ENCODE results near the gene PDE5A. TPM values are rescaled to one million over a fixed set of nuclear protein-coding genes. Genes with fewer than 3 reads are reported as not detected.

The PDE5A gene
- total and polyA plus RNA-seq, 2 donors (not counting 3 experiments of a cell fraction or from before 2014, with no cell fraction given), result 0.73 to 2.3 TPM

GRCh38 chr4:119676101-119676500 lies 47.5 kb upstream of the PDE5A start:
- DNase-seq (ENCODE audit: low read depth, low spot score) (no peak), FAIRE-seq (no peak)
- Histone ChIP-seq H3K9me1 (replicated peaks; ENCODE audit: control insufficient read depth, extremely low read depth, insufficient read depth, low read length) (no peaks in the 10 kb centered on the region), H3K36me3 (ENCODE audit: control insufficient read depth in 2 of 2, extremely low read depth in 1 of 2, insufficient read depth in 2 of 2, low read length in 2 of 2) (no peaks in the 10 kb centered on the region), H4K20me1 (replicated peaks; ENCODE audit: control insufficient read depth, extremely low read depth, insufficient read depth, low read length) (no peaks in the 10 kb centered on the region), H3K79me2 (ENCODE audit: control insufficient read depth, insufficient read depth, low read length) (no peaks in the 10 kb centered on the region), H3K4me3 (replicated peaks in 1 of 3; ENCODE audit: insufficient read depth in 1 of 3, low read depth in 1 of 3, low read length in 3 of 3) (no peak overlapping the region), H3K27ac (ENCODE audit: insufficient read depth, low read depth, low read length) (no peak overlapping the region), H3K9me3 (replicated peaks; ENCODE audit: control insufficient read depth, insufficient read depth, low read length) (no peaks in the 10 kb centered on the region), H2AFZ (ENCODE audit: low read depth, low read length) (no peak overlapping the region), H3K4me2 (ENCODE audit: insufficient read depth, low read length) (no peak overlapping the region), H3K27me3 (ENCODE audit: control insufficient read depth in 2 of 2, insufficient read depth in 2 of 2, low read length in 2 of 2) (no peaks in the 10 kb centered on the region), H3K9ac (replicated peaks; ENCODE audit: extremely low read depth, insufficient read depth, low read length) (no peak overlapping the region), H3K4me1 (ENCODE audit: control insufficient read depth, extremely low read depth, insufficient read depth, low read length) (no peaks in the 10 kb centered on the region)
- no TSS peak for BruUV-seq (replicated peaks)
- dilution Hi-C loops (cut with MboI; ENCODE audit: extremely low pct_ligation_motif_present, low sequenced_read_pairs), result no loop called here
- no peak for TF ChIP-seq EZH2 (IDR thresholded peaks at IDR 0.05; ENCODE audit: borderline replicate concordance, low read depth, low read length, severe bottlenecking)
- no peak for TF ChIP-seq FOS (IDR thresholded peaks at IDR 0.05; ENCODE audit: borderline replicate concordance, insufficient read depth, low read length)
- POLR2A ChIA-PET, result no interaction called here
- CTCF ChIA-PET, result no interaction called here
- intact Hi-C loops (cut with micrococcal nuclease), result no loop called here

DNA sequence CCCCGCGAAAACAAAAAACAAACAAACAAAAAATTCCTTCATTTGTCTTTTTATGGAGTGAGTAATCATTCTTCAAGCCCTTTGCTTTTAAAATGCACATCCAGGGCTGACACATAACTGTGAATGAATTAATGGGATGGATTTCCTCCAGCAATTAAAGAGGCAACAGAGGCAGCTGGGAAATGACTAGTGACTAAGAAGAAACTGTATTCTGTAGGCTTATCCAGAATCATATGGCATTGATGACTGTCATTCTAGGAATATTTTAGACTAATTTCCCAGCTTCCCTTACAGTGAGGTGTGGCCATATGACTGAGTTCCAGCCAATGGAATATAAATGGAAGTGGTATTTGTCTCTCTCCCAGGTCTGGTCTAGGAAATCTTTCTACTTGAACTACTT lies 46.8 kb upstream of the PDE5A start:
- intact Hi-C loops (cut with micrococcal nuclease), result no loop called here
- Histone ChIP-seq H3K9ac (replicated peaks; ENCODE audit: extremely low read depth, insufficient read depth, low read length) (no peak overlapping the region), H3K4me2 (ENCODE audit: insufficient read depth, low read length) (no peak overlapping the region), H2AFZ (ENCODE audit: low read depth, low read length) (no peak overlapping the region), H3K36me3 (ENCODE audit: control insufficient read depth in 2 of 2, extremely low read depth in 1 of 2, insufficient read depth in 2 of 2, low read length in 2 of 2) (no peaks in the 10 kb centered on the region), H3K27me3 (ENCODE audit: control insufficient read depth in 2 of 2, insufficient read depth in 2 of 2, low read length in 2 of 2) (no peaks in the 10 kb centered on the region), H4K20me1 (replicated peaks; ENCODE audit: control insufficient read depth, extremely low read depth, insufficient read depth, low read length) (no peaks in the 10 kb centered on the region), H3K27ac (ENCODE audit: insufficient read depth, low read depth, low read length) (no peak overlapping the region), H3K4me3 (replicated peaks in 1 of 3; ENCODE audit: insufficient read depth in 1 of 3, low read depth in 1 of 3, low read length in 3 of 3) (no peak overlapping the region), H3K9me3 (replicated peaks; ENCODE audit: control insufficient read depth, insufficient read depth, low read length) (no peaks in the 10 kb centered on the region), H3K79me2 (ENCODE audit: control insufficient read depth, insufficient read depth, low read length) (no peaks in the 10 kb centered on the region), H3K9me1 (replicated peaks; ENCODE audit: control insufficient read depth, extremely low read depth, insufficient read depth, low read length) (no peaks in the 10 kb centered on the region), H3K4me1 (ENCODE audit: control insufficient read depth, extremely low read depth, insufficient read depth, low read length) (no peaks in the 10 kb centered on the region)
- TF ChIP-seq POLR2AphosphoS5 (IDR thresholded peaks at IDR 0.05; ENCODE audit: insufficient read depth, low read depth, low read length), result no peak
- TF ChIP-seq FOS (IDR thresholded peaks at IDR 0.05; ENCODE audit: borderline replicate concordance, insufficient read depth, low read length), result no peak
- no peak for TF ChIP-seq POLR2A (IDR thresholded peaks at IDR 0.05; ENCODE audit: low read depth, low read length)
- TF ChIP-seq MAX (IDR thresholded peaks at IDR 0.05; ENCODE audit: insufficient read depth, insufficient read length), result no peak
- no peak for TF ChIP-seq EZH2 (IDR thresholded peaks at IDR 0.05; ENCODE audit: borderline replicate concordance, low read depth, low read length, severe bottlenecking)
- no peak for TF ChIP-seq JUN (IDR thresholded peaks at IDR 0.05; ENCODE audit: borderline replicate concordance, insufficient read depth, insufficient read length, low read depth)
- TF ChIP-seq, protein P1, sequence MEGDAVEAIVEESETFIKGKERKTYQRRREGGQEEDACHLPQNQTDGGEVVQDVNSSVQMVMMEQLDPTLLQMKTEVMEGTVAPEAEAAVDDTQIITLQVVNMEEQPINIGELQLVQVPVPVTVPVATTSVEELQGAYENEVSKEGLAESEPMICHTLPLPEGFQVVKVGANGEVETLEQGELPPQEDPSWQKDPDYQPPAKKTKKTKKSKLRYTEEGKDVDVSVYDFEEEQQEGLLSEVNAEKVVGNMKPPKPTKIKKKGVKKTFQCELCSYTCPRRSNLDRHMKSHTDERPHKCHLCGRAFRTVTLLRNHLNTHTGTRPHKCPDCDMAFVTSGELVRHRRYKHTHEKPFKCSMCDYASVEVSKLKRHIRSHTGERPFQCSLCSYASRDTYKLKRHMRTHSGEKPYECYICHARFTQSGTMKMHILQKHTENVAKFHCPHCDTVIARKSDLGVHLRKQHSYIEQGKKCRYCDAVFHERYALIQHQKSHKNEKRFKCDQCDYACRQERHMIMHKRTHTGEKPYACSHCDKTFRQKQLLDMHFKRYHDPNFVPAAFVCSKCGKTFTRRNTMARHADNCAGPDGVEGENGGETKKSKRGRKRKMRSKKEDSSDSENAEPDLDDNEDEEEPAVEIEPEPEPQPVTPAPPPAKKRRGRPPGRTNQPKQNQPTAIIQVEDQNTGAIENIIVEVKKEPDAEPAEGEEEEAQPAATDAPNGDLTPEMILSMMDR (IDR thresholded peaks at IDR 0.05; ENCODE audit: extremely low read depth in 1 of 2, insufficient read depth in 1 of 2, low read depth in 1 of 2, low read length in 2 of 2), result no peak
- no peak for TF ChIP-seq GATA2 (IDR thresholded peaks at IDR 0.05; ENCODE audit: insufficient read depth, insufficient read length, low read depth, low read length)
- no peak for TF ChIP-seq MYC (IDR thresholded peaks at IDR 0.05; ENCODE audit: low read depth, low read length)
- ChIA-PET POLR2A (no interaction called here), CTCF (no interaction called here)
- dilution Hi-C loops (cut with MboI; ENCODE audit: extremely low pct_ligation_motif_present, low sequenced_read_pairs), result no loop called here
- FAIRE-seq (no peak), DNase-seq (ENCODE audit: low read depth, low spot score) (no peak)
- no TSS peak for BruUV-seq (replicated peaks)
